Measurements from ENCODE around the gene RAB33B. TPM values are rescaled to one million over a fixed set of nuclear protein-coding genes. Genes with fewer than 3 reads are reported as not detected.

RAB33B gene
- total and polyA plus RNA-seq, 8 donors, result 1.2 to 19.6 (median 4.1) TPM; not detected in 1

DNA sequence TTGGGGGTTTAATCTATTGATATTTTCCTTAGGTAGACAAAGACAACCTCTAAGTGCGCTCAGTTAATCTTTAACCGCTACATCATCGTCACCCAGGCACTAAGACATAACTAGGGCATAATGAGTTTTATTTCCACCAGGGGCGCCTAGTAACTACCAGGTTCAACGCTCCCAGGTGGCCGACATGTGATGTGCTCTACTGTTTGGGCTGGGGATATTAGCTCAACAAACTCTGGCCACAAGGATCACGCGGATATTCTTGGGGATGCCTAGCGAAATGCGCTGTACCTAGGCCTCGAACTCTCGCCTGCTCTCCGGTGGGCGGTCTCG lies 915 bp upstream of the RAB33B start:
- H3K27ac ChIP-seq, result peak overlapping the region; percentile 93 to 99 (median 99)
- no peaks in the 10 kb centered on the region for H3K36me3 ChIP-seq
- no peak for TF ChIP-seq POLR2AphosphoS5 (IDR thresholded peaks at IDR 0.05)
- TF ChIP-seq POLR2A (IDR thresholded peaks at IDR 0.05), result no peak
- TF ChIP-seq EP300 (IDR thresholded peaks at IDR 0.05), result no peak
- TF ChIP-seq, protein P1, sequence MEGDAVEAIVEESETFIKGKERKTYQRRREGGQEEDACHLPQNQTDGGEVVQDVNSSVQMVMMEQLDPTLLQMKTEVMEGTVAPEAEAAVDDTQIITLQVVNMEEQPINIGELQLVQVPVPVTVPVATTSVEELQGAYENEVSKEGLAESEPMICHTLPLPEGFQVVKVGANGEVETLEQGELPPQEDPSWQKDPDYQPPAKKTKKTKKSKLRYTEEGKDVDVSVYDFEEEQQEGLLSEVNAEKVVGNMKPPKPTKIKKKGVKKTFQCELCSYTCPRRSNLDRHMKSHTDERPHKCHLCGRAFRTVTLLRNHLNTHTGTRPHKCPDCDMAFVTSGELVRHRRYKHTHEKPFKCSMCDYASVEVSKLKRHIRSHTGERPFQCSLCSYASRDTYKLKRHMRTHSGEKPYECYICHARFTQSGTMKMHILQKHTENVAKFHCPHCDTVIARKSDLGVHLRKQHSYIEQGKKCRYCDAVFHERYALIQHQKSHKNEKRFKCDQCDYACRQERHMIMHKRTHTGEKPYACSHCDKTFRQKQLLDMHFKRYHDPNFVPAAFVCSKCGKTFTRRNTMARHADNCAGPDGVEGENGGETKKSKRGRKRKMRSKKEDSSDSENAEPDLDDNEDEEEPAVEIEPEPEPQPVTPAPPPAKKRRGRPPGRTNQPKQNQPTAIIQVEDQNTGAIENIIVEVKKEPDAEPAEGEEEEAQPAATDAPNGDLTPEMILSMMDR (IDR thresholded peaks at IDR 0.05), result peak in 4 of 7 experiments; percentile 9 to 39 (median 24)
- DNase-seq, result peak in 1 of 2 donors; percentile 90
- peaks cover 25 to 56% (median 48%) of the 10 kb centered on the region in 4 donors for H3K4me1 ChIP-seq
- H3K9me3 ChIP-seq, result no peaks in the 10 kb centered on the region
- 0 to 3% (median 1%) methylated on average over 10 to 15 of the region's 15 CpGs for WGBS, 5 donors
- no peaks in the 10 kb centered on the region for H3K27me3 ChIP-seq
- intact Hi-C loops (cut with DNase I; ENCODE audit: low total_unique reads), result no loop called here
- H3K4me3 ChIP-seq, result peak overlapping the region; percentile 78 to 85 (median 82)

DNA sequence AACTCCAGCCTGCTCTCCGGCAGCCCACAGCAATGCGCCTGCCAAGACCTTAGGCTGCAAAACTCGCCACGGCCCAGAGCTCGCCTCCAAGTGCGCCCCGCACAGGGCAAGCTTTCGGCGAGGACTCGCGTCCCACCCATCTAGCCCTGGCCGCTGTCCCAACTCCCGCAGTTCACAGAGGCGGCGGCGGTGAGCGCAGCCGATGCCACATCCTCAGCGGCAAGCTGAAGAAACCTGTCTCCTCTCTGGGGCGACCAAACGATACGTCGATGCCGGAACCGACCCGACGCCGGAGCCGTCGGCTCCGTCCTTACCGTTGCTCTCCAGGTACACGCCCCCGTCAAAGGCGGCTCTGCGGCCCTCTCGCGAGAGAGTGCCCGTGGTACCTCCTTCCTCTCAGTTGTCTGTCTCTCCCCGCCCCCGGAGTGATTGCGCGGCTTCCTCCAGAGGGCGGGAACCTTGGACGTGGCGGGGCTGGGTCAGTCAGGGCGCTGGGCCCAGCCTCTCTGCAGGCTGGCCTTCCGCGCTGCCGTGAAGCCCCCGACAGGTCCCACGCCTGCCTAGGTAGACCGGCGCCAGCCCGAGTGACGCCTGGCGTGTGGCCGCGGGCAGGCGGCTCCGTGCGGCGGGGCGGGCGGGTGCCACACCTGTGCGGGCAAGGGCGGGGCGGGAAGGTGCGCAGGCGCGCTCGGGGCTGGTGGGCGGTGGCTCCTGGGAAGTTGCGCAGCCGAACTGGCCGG lies 380 bp upstream of the RAB33B start:
- peak overlapping the region; percentile 78 to 85 (median 82) for H3K4me3 ChIP-seq
- peak; percentile 97 to 99 for DNase-seq
- intact Hi-C loops (cut with DNase I; ENCODE audit: low total_unique reads), result no loop called here
- peaks cover 29 to 62% (median 53%) of the 10 kb centered on the region in 4 donors for H3K4me1 ChIP-seq
- H3K36me3 ChIP-seq, result no peaks in the 10 kb centered on the region
- 0 to 1% (median 0%) methylated on average over 26 to 76 of the region's 76 CpGs for WGBS, 5 donors
- H3K27me3 ChIP-seq, result no peaks in the 10 kb centered on the region
- TF ChIP-seq POLR2AphosphoS5 (IDR thresholded peaks at IDR 0.05) (peak; percentile 61 to 89 (median 72)), POLR2A (IDR thresholded peaks at IDR 0.05) (peak in 2 of 4 donors; percentile 65 to 72), EP300 (IDR thresholded peaks at IDR 0.05) (no peak)
- TF ChIP-seq, protein P1 (IDR thresholded peaks at IDR 0.05), result peak in 1 of 7 experiments; percentile 2
- H3K27ac ChIP-seq, result peak overlapping the region; percentile 93 to 99 (median 99)
- no peaks in the 10 kb centered on the region for H3K9me3 ChIP-seq

DNA sequence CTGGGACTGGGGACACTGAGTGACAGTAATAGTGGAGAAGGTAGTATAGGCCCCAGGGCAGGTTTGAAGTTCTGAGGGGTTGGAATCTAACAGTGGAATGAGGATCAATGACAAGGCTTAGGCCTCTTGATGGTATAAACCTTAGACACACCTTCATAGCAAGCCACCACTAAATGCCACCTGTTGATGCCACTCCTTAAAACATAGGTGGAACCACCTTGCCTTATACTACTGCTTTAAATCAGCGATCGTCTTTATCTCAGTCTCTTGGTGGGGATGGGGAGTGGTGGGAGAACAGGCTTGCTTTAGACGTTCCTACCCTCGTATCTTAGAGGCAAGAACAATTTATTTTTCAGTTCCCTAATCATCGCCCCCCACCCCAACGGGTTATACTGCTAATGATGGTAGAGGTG lies 1.2 kb downstream of the RAB33B start:
- Histone ChIP-seq H3K36me3 (no peaks in the 10 kb centered on the region), H3K9me3 (no peaks in the 10 kb centered on the region), H3K27ac (peak overlapping the region; percentile 53 to 99 (median 96)), H3K4me1 (peaks cover 29 to 77% (median 60%) of the 10 kb centered on the region in 4 donors), H3K27me3 (no peaks in the 10 kb centered on the region), H3K4me3 (peak overlapping the region; percentile 78 to 85 (median 82))
- 20 to 36% (median 25%) methylated on average over 6 of the region's 6 CpGs for WGBS, 5 donors
- TF ChIP-seq POLR2AphosphoS5 (IDR thresholded peaks at IDR 0.05) (no peak), POLR2A (IDR thresholded peaks at IDR 0.05) (no peak), EP300 (IDR thresholded peaks at IDR 0.05) (no peak)
- TF ChIP-seq, protein P1 (IDR thresholded peaks at IDR 0.05), result no peak
- peak in 1 of 2 donors; percentile 26 for DNase-seq
- intact Hi-C loops (cut with DNase I; ENCODE audit: low total_unique reads), result no loop called here

DNA sequence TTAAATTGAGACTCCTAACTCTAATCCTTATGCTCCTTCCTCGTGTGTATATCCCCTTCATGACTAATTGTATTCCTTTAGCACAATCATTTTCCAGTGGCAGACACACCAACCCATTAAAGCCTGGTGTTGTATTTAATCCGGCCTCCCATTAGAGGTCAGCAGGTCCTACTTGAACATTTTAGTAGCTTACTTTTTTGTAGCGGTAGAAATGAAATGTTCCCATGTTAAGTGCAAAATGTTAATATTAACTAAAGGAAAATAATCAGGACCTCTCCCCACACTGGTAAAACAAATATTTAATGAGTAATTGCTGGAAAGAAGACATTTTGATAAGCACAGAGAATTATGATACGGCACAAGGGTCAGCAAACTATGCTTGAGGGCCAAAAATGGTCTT lies 3.4 kb downstream of the RAB33B start:
- Histone ChIP-seq H3K27ac (peak overlapping the region in 2 of 5 donors; percentile 14 to 46), H3K4me3 (peak overlapping the region in 1 of 4 donors; percentile 78)
- intact Hi-C loops (cut with DNase I; ENCODE audit: low total_unique reads), result no loop called here

More for the DNA sequence above, 3.4 kb downstream of the RAB33B start:
- no peaks in the 10 kb centered on the region for H3K36me3 ChIP-seq
- H3K9me3 ChIP-seq, result no peaks in the 10 kb centered on the region
- peaks cover 25 to 63% (median 56%) of the 10 kb centered on the region in 4 donors for H3K4me1 ChIP-seq
- DNase-seq, result peak in 1 of 2 donors; percentile 38
- H3K27me3 ChIP-seq, result no peaks in the 10 kb centered on the region
- 21 to 50% (median 31%) methylated on average over 4 of the region's 4 CpGs for WGBS, 5 donors
- TF ChIP-seq EP300 (IDR thresholded peaks at IDR 0.05), result no peak
- TF ChIP-seq, protein P1 (IDR thresholded peaks at IDR 0.05), result no peak
- no peak for TF ChIP-seq POLR2A (IDR thresholded peaks at IDR 0.05)
- no peak for TF ChIP-seq POLR2AphosphoS5 (IDR thresholded peaks at IDR 0.05)

All from stomach (tissue), 9 donors.